Uterus (tissue), 2 donors: ENCODE results near the gene HMGXB4.

Experiments
- POLR2A ChIP-seq, 2 donors: fragments of 450-650 bp; IDR thresholded peaks; one replicate each; pipeline ENCODE4 v1.6.1; 2016; ENCODE audit warnings: antibody characterized with exemption in 2 of 2, mild to moderate bottlenecking in 1 of 2, moderate library complexity in 1 of 2
- TF ChIP-seq, protein P1 (sequence below), 4 experiments: fragments of 200-600 bp in 2 of 4; fragments of 450-650 bp in 2 of 4; sonication (generic) in 2 of 4; IDR thresholded peaks; one replicate each; pipeline ENCODE4 v1.5.1; 2016 to 2019; ENCODE audit warnings: antibody characterized with exemption in 4 of 4, mild to moderate bottlenecking in 2 of 4, moderate library complexity in 1 of 4

DNA sequence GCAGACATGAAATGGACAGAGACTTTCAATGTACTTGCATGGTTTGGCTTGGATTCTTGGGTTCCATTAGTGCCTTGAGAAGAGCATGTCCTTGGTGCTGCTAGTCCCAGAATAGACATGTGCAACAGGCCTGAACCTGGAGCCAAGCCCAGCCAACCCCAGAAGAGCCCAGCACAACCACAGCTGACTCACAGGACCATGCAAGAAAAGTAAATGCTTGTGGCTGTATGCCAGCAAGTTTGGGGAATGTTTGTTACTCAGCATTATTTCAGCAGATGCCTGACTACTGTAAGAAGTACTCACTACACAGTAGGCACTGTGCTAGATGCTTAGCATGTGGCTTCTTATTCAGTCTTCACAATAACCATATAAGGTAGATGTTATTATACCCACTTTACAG lies 39.2 kb upstream of the HMGXB4 start:
- TF ChIP-seq, protein P1, sequence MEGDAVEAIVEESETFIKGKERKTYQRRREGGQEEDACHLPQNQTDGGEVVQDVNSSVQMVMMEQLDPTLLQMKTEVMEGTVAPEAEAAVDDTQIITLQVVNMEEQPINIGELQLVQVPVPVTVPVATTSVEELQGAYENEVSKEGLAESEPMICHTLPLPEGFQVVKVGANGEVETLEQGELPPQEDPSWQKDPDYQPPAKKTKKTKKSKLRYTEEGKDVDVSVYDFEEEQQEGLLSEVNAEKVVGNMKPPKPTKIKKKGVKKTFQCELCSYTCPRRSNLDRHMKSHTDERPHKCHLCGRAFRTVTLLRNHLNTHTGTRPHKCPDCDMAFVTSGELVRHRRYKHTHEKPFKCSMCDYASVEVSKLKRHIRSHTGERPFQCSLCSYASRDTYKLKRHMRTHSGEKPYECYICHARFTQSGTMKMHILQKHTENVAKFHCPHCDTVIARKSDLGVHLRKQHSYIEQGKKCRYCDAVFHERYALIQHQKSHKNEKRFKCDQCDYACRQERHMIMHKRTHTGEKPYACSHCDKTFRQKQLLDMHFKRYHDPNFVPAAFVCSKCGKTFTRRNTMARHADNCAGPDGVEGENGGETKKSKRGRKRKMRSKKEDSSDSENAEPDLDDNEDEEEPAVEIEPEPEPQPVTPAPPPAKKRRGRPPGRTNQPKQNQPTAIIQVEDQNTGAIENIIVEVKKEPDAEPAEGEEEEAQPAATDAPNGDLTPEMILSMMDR (IDR thresholded peaks at IDR 0.05), result no peak
- no peak for TF ChIP-seq POLR2A (IDR thresholded peaks at IDR 0.05)
